HuH-7 (cell line): ENCODE measurements around the gene MIEF2.

Experiments
- DNase-seq: peaks from one replicate; pipeline ENCODE4 v3.0.0; 2011; ENCODE audit warnings: low spot score

The MIEF2 gene

GRCh38 chr17:18256776-18257175 lies 3.7 kb upstream of the MIEF2 start:
- no peak for DNase-seq

GRCh38 chr17:18257268-18257981 lies 3.0 kb upstream of the MIEF2 start:
- DNase-seq, result peak; percentile 45

GRCh38 chr17:18257982-18258355 lies 2.5 kb upstream of the MIEF2 start:
- peak; percentile 70 for DNase-seq

- peak; percentile 66 for DNase-seq
These were observed 2.0 kb upstream of the MIEF2 start, which contains the start of gene FLII for GRCh38 chr17:18258356-18259038. Gene FLII, minus strand, starts transcription at chr17:18258738. Its CDS starts 48 bp downstream, at chr17:18258690.

GRCh38 chr17:18259621-18260331 lies 686 bp upstream of the MIEF2 start:
- DNase-seq, result no peak

- peak; percentile 39 for DNase-seq
These were observed 669 bp downstream of the MIEF2 start for GRCh38 chr17:18261146-18261515.

GRCh38 chr17:18261659-18262058 lies 1.2 kb downstream of the MIEF2 start:
- no peak for DNase-seq

- no peak for DNase-seq
These were observed 1.6 kb downstream of the MIEF2 start for GRCh38 chr17:18262111-18262510.

- no peak for DNase-seq
These were observed 2.2 kb downstream of the MIEF2 start for GRCh38 chr17:18262641-18263040.

GRCh38 chr17:18263885-18264682 lies 3.6 kb downstream of the MIEF2 start:
- DNase-seq, result no peak

GRCh38 chr17:18267366-18267765 lies 6.9 kb downstream of the MIEF2 start:
- DNase-seq, result no peak

- DNase-seq, result no peak
These were observed 7.7 kb downstream of the MIEF2 start for GRCh38 chr17:18267927-18268711.

- DNase-seq, result no peak
These were observed 9.8 kb downstream of the MIEF2 start for GRCh38 chr17:18270046-18270931.

- DNase-seq, result no peak
These were observed 16.6 kb downstream of the MIEF2 start for GRCh38 chr17:18277076-18277475.

GRCh38 chr17:18278867-18279266 lies 18.4 kb downstream of the MIEF2 start:
- no peak for DNase-seq

- DNase-seq, result no peak
These were observed 19.8 kb downstream of the MIEF2 start for GRCh38 chr17:18280249-18280648.

GRCh38 chr17:18280766-18281371 lies 20.4 kb downstream of the MIEF2 start:
- DNase-seq, result no peak

GRCh38 chr17:18281788-18282187 lies 21.3 kb downstream of the MIEF2 start:
- no peak for DNase-seq

- no peak for DNase-seq
These were observed 24.8 kb downstream of the MIEF2 start for GRCh38 chr17:18285296-18285695.
